B cell (primary cell): ENCODE results near the gene ICA1L.

Source experiments
- CTCF ChIP-seq: fragments of 200-600 bp; IDR thresholded peaks from one replicate; pipeline ENCODE4 v1.8.0; 2022; ENCODE audit warnings: antibody characterized with exemption, mild to moderate bottlenecking
- EZH2 ChIP-seq: IDR thresholded peaks from 2 replicates; pipeline ENCODE4 v1.6.1; 2012; ENCODE audit warnings: borderline replicate concordance, low read depth, mild to moderate bottlenecking, moderate library complexity, low read length; ENCODE audit not compliant: insufficient read depth, poor library complexity, severe bottlenecking

- no peak for TF ChIP-seq CTCF
- TF ChIP-seq EZH2, result no peak
Measured at GRCh38 chr2:202754936-202755335, 116.6 kb downstream of the ICA1L start.
